NCI-H2081 (cell line): ENCODE data around the gene INIP.
A peak's percentile ranks its signal among the peaks of the same experiment; 100 is the strongest.
"Not testable (repeated sequence)": the region's sequence is repeated elsewhere in the genome, so short reads cannot be mapped to it uniquely, and the experiment has no call there.

Experiments
- DNase-seq, 2 experiments: peaks; one replicate each; lab custom pipeline; 2025; lab: John Stamatoyannopoulos, UW

Gene INIP

DNA sequence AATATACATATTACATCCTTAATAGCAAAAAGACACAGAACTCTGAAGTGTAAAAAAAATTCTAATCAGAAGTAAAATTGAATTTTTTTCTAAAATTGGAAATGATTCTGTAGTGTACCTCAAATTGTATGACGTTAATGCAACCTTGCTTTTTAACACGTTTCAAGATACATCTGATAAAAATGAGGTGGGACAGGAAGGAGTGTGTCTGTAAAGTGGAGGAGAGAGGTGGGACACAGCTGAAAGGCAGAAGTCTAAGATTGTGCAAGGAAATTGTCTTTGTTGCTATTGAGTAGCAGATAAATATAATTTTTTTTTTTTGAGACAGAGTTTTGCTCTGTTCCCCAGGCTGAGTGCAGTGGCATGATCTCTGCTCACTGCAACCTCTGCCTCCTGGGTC is 17.0 kb upstream of the INIP start:
- DNase-seq: no peak

DNA sequence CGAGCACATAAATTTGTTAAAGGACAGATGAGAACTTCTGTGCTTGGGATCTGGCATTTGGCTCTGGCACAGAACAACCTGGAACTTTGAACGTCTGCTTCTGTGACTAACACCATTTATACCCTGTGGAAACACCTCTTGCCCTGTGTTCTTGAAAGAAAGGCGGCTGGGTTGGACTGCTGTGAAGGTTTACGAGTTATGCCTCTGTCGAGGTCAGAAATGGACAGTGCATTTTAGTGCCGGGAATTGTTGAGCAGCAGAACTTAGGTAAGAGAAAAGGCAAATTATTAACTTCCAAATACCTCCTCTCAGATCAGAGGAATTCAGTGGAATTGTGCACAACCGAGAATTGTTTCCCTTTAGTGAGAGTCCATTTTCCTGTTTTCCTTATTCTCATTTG is 14.1 kb upstream of the INIP start:
- DNase-seq: no peak

- DNase-seq: no peak
Observed at GRCh38 chr9:112728401-112728800, 10.5 kb upstream of the INIP start.

GRCh38 chr9:112726428-112726827 is 8.5 kb upstream of the INIP start:
- DNase-seq: no peak

- DNase-seq: no peak
Observed at GRCh38 chr9:112725961-112726360, 8.0 kb upstream of the INIP start.

DNA sequence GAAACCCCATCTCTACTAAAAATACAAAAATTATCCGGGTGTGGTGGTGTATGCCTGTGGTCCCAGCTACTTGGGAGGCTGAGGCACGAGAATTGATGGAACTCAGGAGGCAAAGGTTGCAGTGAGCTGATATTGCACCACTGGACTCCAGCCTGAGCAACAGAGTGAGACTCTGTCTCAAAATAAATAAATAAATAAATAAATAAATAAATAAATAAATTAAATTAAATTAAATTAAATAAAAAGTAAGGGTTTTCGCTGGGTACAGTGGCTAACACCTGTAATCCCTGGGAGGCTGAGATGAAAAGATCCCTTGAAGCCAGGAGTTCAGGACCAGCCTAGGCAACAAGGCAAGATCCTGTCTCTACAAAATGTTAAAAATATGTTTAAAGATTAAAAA is 4.8 kb upstream of the INIP start:
- DNase-seq: not testable (repeated sequence)

DNA sequence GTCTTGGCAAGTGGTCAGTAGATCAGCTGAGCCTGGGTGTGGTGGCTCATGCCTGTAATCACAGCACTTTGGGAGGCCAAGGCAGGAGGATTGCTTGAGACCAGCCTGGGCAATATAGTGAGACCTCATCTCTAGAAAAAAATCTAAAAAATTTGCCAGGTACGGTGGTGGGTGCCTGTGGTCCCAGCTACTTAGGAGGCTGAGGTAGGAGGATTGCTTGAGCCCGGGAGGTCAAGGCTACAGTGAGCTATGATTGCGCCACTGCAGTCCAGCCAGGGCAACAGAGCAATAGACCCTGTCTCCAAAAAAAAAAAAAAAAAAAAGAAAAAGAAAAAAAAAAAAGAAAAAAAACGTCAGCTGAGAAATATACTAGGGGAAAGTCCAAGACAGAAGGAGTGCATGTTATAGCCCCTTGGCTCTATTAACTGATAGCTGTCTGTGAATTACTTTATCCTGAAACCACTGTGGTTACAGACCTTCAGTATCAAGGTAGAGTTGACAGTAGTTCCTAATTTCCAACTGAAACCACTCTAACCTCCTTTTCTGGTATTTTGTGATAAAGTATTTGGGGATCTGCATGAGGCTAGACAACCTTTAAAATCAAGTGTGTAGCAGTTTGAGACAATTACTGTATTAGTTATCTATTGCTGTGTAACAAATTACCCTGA is 2.3 kb upstream of the INIP start:
- no peak for DNase-seq

DNA sequence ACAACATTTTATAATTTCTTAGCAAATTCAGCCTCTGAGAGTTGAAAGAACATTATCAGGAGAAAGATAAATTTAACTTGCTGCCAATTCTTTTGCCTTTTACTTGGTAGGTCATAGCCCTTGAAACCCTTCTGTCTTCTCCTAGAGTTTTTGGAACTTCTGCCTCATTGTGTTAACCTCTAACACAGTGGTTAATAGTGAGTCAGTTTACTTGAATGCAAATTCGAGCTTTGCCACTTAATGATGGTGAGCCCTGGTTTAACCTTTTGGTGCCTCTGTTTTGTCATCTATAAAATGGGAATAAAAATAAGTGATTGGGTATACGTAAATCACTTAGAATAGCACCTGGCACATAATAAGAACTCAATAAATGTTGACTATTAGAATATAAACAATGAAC is 1.8 kb upstream of the INIP start:
- DNase-seq: no peak

- no peak for DNase-seq
Observed at GRCh38 chr9:112719241-112719691, 1.3 kb upstream of the INIP start.

- DNase-seq: no peak
Observed at GRCh38 chr9:112712678-112713077, 5.2 kb downstream of the INIP start.

DNA sequence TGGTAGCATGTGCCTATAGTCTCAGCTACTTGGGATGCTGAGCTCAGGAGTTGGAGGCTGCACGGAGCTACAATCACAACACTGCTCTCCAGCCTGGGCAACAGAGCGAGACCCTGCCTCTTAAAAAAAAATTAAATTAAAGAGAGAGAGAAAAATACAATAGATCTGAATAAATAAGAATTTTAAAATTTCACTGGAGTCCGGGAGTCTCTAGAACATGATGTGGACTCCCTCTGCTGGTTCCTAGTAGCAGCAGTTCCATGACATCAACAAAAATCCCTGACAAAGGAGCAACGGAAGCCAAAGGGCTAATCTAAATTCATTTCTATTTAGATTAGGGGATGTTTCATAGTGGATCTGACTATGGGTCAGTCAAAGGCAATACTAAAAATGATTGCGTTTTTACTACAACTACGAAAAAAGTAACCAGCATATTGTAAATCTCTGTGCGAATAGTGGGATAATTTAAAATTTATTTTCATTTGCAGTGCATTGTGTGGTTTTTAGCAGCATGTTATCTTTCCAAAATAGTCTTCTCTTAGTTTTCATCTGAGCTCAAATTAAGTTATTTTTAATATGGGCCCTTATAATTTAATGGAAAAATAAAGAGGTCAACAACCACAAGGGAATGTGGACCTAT is 6.7 kb downstream of the INIP start:
- DNase-seq: peak; percentile 13 to 30

- peak; percentile 15 to 69 for DNase-seq
Observed at GRCh38 chr9:112705768-112706427, 12.0 kb downstream of the INIP start.

DNA sequence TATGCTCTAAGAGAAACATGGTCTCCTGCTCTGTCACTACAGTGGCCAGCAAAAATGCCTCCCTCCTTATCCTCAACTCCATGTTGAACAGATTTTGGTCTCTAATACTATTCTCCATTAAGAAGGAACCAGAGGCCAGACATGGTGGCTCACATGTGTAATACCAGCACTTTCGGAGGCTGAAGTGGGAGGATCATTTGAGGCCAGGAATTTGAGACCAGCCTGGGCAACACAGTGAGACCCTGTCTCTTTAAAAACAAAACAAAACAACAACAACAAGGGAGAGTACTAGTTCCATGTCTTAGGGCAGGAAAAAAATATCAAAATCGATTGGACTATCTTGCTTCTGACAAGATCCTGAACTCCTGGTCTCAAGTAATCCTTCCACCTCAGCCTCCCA is 14.6 kb downstream of the INIP start:
- no peak for DNase-seq

DNA sequence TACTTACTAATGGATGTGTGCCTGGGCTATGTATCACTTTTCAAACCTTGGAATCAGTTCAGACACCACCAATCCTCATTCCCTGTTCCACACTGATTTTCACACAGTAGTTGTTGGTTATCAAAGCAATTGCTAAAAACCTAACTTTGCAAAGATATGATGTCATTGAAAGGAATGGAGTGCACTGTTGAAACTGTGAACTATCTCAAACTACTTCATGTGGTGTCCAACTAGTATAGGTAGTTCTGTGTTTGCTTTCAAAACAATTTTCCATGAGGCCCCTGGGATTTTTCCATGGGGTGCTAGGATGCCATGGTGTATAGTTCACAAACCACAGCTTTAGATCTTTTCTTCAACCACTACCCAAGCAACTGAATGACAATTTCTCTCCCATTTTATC is 17.8 kb downstream of the INIP start:
- no peak for DNase-seq

- DNase-seq: no peak
Observed at GRCh38 chr9:112699230-112699629, 18.7 kb downstream of the INIP start.

DNA sequence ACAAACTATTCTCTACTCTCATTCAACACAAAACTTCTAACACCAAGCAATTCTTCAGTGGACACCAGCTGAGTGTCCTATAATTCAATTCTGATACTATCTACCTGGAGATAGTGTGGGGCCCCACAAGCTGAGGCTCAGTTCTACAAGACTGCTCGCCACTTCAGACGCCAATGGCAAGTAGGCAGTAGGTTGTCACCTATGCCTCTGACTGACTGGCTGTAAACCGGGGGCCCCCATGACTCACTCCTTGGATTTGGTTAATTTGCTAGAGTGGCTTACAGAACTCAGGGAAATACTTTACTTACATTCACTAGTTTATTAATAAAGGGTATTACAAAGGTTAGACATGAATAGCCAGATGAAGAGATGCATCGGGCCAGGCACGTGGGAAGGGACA is 21.5 kb downstream of the INIP start:
- DNase-seq: no peak

DNA sequence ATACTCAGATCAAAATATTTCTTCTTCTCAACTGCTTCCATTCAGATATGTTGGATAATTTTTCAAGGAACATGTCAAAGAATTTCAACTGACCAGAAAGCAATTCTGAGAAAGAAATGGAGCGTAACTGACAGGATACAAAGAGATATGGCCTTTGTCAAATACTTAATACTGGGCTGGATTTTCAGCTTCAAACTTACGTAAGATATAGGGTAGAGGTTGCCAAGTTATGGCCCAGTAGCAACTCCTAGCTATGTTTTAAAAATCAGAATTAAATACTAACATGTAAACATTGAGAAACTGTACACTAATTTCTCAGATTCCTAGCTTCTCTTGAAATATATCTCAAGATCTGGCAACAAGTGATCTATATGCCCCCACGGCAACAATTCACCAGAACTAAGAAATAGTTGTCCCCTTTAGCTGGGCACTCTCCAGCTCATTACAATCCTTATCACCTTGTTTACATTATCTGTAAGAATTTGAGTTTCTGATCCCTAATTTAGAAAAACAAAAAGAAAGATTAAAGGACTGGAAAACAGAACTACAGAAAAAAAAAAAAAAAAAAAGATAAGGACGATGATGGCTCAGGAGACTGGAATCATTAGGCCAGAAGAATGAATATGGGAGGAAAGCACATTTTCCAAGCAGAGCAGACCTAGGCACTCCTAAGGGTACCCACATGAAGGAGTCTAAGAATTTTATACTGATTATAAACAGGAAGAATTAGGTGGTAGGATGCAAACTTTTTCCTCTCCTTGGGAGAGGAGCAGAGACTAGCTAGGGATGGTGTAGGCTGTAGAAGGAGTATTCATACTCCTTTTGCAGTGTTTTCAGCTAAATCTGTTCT is 23.0 kb downstream of the INIP start:
- no peak for DNase-seq

DNA sequence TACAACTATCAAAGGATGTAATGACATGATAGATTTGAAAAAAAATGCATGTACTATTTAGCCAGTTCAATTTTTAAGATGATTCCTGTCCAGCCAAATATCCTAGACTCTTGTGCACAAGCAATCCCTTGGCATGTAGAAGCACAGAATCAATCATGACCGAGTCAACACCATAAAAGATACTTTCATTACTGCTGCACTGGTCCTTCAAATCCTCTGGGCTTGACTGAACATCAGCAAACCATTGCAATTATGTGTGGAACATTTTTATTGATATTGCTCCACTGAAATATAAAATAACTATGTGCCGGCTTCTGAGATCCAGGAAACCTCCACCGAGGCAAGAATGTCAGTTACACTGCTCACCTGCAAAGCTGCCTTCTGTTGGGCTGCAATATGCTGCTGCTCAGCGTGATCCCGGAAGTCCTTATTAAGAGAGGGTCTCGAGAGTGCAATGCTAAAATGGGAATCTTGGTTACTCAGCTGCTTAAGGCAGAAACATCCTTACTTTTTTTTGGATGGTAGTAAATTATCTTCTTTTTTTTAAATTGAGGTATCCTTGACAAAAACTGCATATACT is 28.7 kb downstream of the INIP start:
- DNase-seq: no peak

GRCh38 chr9:112680731-112681402 is 37.0 kb downstream of the INIP start:
- no peak for DNase-seq

DNA sequence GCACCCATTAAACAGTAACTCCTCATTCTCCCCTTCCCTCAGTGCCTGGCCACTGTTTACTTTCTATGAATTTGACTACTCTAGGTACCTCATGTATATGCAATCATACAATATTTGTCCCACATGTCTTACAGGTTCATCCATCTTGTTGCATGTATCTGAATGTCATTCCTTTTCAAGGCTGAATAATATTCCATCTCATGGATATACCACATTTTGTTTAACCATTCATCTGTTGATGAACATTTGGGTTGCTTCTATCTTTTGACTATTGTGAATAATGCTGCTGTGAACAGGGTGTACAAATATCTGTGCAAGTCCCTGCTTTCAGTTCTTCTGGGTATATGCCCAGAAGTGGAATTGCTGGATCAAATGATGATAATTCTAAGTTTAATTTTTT is 40.9 kb downstream of the INIP start:
- no peak for DNase-seq

- DNase-seq: not testable (repeated sequence)
Observed at GRCh38 chr9:112673221-112673620, 44.7 kb downstream of the INIP start.
